ENCODE data around the gene NAV2.

NAV2 gene

DNA sequence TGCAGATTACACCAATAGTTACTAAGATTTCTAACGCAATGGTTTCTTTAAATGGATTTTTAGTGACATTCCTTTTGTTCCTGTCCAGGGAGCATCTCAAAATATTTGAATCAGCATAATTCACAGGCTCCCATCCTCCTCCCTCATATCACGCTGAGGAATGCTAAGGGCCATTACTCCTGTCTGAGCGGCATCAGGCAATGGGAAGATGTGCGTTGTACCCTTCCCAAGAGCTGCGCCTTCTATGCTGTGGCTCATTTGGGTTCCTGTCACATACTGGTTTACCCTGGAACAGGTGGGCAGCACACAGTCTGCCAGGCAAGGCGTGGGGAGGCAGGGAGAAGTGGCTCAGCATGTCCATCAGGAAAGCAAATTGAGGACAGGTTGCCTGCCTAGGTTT is 325.8 kb downstream of the NAV2 start:
- DNase-seq (ENCODE audit: low read depth in 2 of 2), result no peak

DNA sequence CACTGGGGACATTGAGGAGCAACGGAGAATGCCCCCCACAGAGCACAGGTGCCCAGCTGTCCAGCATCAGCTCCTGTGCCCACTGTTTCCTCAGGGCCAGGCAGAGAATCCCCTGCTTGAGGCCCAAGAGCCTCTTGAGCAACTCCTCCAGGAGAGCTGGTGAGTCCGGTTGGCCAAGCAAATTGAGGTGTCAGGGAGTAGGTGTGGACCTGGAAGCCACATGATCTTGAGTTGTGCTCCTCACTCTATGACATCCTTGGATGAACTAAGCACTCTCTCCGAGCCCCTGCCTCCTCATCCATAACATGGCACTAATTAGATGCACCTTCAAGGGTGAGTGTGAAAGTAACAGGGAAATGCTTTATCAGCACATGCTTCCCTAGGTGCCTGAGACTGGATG is 326.3 kb downstream of the NAV2 start:
- no peak for DNase-seq (ENCODE audit: low read depth in 2 of 2)

DNA sequence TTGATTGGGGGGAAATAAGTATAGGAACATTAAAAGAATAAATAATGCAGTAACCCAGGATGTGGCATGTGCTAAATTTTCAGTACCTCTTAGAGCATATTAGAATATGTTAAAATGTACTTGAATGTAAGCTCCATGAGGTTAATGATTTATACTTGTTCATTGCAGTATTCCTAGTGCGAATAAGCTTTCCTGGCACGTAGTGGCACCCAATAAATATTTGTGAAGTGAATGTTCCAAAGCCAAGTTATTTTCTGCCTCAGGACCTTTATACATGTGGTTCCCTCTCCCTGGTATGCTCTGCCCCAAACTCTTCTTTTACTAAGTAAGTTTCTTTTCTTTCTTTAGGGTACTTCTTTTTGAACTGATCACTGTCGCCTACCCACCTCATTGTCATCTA is 328.9 kb downstream of the NAV2 start:
- no peak for DNase-seq (ENCODE audit: low read depth in 2 of 2)

DNA sequence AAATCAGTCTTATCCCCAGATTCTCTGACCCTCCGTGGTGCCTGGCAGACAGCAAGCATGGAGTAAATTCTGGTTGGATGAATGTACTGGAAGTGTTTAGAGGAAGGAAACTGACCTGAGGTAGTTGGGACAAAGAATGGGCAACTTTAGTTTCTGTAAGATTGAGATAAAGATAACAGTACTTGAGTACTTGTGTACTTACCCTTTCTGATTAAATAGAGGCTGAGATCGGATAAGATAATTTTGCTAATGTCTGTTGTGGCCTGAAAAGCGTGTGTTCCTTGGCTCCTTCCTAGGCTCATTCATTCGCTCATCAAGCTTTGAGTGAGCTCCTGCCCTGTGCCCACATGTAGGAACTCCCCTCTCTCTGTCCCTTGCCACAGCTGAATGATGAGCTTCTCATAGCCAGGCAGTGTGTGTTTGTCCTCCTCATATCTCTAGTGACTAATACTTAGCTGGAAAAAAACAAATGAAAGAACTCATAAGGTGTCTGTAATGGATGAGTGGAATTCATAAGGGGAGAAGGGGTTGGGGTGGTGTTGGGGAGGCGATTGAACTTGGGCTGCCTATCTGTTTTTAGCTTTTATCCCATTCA is 329.5 kb downstream of the NAV2 start:
- no peak for DNase-seq (ENCODE audit: low read depth in 2 of 2)

DNA sequence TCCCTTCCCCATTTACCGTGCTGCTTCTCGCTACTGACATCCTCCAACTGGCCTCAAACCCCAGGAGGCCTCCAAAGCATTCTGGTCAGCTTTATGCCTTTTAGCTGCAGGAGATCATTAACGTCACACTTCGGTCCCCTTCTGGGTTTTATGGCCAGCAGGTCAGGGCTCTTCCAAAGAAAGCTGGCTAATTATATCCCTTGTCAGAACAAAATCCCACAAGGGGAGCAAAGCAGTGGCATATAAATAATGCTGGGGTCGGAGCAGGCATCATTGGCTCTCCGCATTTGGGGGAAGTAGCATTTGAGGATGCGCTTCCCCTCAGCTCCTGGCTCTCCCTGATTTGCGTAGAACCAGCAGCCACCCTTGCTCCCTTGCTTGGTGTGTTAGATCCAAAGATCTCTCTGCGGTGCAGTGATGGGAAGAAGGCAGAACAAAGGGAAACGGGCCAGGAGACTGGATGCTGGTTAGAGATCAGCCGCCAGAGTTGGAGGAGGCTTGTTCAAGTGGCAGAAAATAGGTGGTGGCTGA is 330.2 kb downstream of the NAV2 start:
- no peak for DNase-seq (ENCODE audit: low read depth in 2 of 2)

DNA sequence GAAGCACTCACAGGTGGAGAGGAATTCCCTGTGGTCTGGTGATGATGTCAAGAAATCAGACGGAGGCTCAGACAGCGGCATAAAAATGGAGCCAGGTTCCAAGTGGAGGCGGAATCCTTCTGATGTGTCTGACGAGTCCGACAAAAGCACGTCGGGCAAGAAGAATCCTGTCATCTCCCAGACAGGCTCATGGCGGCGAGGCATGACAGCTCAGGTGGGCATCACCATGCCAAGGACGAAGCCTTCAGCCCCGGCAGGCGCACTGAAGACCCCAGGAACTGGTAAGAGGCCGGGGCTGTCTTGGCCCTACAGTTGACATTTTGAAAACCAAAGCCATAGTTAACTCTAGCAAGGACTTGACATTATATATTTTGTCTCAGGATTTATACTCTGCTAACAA is 331.4 kb downstream of the NAV2 start:
- no peak for DNase-seq (ENCODE audit: low read depth in 2 of 2)

DNA sequence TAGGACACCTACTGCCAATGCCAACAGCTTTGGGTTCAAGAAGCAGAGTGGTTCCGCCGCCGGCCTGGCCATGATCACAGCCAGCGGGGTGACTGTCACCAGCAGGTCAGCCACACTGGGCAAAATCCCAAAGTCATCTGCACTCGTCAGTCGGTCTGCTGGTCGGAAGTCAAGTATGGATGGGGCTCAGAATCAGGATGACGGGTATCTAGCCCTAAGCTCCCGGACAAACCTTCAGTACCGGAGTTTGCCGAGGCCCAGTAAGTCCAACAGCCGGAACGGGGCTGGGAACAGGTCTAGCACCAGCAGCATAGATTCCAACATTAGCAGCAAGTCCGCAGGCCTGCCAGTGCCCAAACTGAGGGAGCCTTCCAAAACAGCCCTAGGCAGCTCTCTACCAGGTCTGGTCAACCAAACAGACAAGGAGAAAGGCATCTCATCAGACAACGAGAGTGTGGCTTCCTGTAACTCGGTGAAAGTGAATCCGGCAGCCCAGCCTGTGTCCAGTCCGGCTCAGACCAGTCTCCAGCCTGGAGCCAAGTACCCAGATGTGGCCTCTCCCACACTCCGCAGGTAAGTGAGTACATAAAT is 332.6 kb downstream of the NAV2 start:
- no peak for DNase-seq (ENCODE audit: low read depth in 2 of 2)

DNA sequence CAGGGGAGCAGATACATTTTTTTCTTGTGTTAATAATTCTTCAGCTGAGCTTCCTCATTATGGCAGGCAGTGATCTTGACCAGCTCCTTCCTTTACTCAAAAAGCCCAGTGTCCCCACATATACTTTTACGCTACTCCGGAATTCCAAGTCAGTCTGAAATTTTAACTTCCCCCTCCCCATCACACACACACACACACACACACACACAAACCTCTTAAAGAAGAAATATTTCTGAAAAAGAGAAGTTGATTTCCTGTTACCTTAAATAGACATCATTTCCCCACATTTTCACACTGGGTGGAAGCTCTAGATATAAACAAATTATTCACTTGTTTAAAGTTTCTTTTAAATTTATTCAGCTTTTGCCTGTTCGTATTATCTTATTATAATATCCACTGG is 333.8 kb downstream of the NAV2 start:
- no peak for DNase-seq (ENCODE audit: low read depth in 2 of 2)

DNA sequence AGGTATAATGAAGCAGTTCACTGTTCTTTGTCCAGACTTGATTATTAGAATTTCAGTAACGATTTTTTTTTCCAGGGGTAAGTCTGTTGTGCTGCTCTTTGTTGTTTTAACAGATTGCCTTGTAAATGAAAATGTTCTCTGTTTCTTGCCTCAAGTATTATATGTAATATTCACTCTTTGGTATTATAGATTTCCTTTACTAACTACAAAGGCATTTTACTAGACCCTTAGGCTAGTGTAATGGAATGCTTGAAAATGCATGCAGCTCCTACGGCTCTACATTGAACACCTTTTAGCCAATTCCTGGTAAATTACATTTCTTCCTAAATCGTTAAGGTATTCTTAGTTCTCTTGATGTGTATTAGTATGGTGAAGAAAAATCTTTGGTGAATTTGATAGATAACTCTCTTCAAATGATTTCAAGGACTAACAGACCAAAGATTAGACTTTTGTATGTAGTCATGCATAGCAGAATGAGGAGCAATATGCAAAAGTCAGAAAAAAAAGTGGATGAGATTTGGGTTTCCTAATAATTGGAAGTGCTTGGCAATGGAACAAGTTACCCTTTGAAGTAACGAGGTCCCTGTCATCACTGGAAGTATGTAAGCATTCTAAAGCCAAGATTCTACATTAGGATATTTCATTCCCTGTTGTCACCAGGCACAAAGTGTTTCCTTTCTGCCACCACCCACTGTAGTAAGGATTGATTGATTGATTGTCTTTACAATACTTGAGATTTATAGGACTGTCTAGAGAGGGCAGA is 334.6 kb downstream of the NAV2 start:
- DNase-seq (ENCODE audit: low read depth in 2 of 2), result no peak

DNA sequence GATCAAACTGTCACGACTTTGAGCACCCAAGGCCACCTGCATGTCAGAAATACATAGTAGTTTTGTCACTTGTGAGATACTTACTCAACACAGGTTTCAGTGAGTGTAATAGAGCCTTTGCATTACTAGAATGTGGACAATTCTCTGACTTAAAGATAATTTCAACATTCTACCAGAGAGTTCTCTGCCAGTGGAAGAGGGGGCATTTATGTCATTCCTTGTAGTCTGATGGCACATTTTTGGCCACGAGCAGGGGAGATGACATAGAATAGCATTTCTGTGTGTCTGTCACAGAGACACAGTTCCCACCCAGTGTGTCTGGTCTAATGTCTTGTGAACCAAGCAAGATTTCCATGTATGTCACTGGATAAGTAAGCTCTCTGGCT is 335.1 kb downstream of the NAV2 start:
- DNase-seq (ENCODE audit: low read depth in 2 of 2), result no peak

DNA sequence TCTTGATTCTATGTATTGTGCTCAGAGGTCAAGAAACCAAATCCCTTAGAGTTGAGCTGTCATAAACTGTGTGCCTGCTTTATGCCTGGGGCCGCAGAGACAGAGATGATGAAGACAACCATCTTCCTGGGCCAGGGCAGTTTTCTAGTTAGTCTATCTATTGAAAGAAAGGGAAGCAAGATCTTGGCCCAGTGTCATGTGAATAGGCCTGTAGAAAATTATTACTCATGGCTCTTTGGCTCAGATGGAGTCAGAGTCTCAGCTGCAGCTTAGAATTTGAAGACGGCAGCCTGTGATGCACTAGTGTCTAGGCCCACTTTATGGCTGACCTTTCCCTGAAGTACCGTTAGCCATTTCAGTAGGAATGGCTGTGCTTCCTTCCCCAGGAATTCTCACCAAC is 335.6 kb downstream of the NAV2 start:
- DNase-seq (ENCODE audit: low read depth in 2 of 2), result no peak

DNA sequence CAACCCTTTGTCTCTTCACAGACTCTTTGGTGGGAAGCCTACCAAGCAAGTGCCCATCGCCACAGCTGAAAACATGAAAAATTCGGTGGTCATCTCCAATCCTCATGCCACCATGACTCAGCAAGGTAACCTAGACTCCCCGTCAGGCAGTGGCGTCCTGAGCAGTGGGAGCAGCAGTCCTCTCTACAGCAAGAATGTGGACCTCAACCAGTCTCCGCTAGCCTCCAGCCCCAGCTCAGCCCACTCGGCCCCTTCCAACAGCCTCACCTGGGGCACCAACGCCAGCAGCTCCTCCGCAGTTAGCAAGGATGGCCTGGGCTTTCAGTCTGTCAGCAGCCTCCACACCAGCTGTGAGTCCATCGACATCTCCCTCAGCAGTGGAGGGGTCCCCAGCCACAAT is 336.1 kb downstream of the NAV2 start:
- no peak for DNase-seq (ENCODE audit: low read depth in 2 of 2)

DNA sequence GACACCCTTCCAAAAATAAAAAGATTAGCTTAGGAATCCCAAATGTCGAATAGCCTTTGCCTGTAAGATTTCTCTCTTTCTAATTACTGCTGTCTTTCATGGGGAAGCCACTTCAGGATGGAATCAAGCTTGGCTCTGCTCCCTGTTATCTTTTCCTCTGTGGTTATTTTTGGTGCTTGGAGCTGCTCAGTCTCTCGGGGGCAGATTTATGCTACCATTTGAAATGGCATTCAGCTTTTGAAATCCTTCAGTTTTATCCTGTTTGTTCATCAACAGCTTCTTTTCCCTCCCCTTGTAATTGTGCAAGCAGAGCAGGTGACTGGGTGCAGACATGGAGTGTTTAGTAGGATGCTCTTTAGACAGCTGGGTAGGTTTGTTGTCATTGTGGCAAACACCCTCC is 336.6 kb downstream of the NAV2 start:
- no peak for DNase-seq (ENCODE audit: low read depth in 2 of 2)

DNA sequence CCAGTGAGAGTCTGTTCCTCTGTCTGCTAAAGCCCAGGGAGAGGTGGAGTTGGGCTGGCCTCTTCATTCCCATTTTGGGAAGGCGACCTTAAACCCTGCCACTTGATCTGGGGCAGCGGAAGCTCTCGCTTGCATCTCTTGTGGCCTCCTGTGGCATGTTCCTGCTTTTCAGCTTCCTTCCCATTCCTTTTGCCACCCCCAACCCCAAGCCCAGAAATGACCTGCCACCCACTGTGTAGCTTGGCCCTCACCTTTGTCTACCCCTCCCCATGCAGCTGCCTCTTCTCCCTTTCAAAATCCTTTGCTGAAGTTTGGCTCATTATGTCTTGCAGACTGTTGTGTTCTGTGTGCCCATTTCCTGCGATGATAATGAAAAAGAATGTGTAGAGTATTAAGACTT is 337.4 kb downstream of the NAV2 start:
- no peak for DNase-seq (ENCODE audit: low read depth in 2 of 2)

DNA sequence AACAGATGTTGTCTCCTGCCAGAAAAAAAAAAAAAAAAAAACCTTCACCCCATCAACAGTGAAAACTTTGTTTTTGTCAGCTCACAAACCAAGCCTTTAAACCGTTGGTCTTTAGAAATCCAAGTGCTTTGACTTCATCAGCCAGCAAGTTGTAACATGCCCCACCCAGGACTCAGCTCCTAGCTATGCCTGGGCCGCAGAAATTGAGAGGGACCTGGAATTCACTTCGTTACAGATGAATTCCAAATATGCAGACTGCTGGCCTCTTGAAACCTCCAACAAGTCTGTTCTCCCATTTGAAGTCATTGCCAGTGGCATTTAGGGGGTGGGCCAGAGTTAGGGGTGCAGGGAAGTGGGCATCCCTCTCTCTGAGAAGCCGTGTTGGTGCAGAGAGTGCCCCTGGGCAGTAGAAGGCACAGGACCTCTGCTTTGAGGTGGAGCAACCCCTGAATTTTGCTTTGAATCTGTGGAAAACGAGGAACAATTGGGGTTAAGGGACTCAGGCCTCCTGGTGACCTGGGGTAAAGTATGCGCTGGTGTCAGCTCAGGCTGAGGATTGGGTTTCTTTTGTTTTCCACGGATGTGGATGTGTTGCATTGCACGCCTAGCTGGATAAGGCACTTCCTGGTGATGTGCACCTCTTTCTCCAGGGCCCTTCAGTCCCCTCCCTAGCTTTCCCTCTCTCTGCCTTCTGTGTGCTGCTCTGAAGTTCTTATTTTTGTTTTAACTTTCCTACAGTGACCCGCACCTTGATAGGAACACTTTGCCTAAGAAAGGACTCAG is 338.1 kb downstream of the NAV2 start:
- DNase-seq (ENCODE audit: low read depth in 2 of 2), result no peak

DNA sequence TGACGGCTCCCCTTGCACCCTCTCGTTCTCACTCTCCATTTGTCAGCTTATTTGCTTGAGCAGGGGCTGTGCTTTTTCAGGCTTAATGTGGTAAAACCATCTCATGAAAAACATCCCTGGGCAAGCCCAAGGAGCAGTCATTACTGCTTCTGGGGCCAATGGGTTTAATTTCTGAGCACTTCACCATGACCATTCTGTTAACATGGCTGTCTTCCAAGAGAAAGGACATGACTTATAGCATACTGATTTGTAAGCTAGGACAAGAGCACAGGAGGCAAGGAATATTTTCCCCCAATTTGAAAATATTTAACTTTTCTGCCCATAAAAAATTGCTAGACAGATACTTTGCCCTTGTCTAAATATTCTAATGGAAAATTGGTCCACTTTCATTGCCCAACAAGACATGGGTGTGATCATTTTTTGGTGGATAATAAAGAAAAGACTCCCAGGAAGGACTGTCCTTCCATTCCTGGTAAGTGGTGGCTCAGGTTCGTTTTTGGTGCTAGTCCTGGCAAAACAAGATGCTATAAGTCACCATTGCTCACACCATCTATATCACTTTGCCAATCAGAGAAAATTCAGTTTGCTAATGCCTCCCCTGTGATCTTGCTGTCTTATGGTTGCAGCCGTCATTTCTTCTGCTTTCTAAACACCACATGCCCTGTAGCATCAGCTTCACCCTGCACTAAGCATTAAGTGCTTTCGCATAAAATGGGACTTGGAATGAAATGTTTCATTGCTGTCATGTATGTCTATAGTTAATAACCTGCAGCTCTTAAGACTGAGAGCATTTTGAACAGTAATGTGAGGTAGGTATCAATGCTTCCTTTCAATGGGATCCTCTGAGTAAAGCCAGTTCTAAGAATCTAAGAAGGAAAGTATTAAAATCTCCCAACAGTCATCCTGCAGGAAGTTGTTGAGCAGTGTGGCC is 339.1 kb downstream of the NAV2 start:
- no peak for DNase-seq (ENCODE audit: low read depth in 2 of 2)

DNA sequence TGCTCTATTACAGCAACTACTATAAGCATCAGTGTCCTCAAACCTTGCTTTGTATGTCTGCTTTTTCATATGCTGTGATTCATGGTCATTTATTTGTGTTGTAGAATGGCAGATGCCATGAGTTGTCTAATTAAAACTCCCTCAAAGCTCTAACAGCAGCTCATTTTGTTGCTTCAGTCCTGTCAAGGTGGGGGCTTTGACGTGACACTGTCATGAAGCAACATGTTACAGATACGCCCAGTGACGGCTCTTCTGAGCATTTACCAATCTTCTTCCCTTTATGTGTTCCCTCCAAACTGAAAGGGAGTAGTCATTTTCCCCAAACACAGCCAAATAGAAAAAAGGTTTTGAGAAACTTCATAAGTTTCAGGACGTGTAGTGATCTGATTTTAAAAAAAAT is 340.9 kb downstream of the NAV2 start:
- no peak for DNase-seq (ENCODE audit: low read depth in 2 of 2)

DNA sequence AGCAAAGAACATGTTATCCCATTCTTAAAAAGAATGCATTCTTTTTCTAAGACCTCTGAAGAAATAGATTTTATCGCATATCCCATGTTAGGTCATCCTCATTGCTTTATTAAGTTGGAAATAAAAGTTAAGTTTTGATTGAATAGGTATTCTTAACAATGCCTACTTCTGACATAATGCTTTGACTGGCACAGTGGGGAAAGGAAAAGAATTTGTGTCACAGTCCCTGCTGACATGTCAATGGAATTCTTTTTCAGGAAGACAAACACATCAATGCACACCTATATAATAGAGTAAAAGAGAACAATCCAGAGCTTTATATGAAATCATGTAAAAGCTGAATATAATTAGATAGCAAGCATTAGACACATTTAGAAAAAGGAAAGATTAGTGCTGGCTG is 341.9 kb downstream of the NAV2 start:
- no peak for DNase-seq (ENCODE audit: low read depth in 2 of 2)

DNA sequence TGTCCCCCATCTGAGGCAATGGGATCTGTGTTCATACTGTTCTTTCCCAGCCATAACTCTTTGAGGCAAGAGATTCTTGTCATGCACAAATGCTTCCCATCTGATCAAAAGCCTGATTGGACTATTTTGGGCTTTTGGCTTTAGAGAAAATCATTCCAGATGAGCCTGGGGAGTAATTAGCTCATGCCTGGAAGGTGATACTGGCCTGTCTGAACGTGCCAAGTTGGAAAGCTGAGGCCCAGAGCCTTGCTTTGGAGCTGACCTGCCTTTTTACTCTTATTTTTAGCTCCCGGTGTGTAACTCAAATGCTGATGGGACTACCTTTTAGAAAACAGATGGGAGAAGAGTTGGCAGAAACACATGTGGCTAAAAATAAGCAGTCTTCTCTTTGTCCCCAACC is 342.7 kb downstream of the NAV2 start:
- DNase-seq (ENCODE audit: low read depth in 2 of 2), result no peak

DNA sequence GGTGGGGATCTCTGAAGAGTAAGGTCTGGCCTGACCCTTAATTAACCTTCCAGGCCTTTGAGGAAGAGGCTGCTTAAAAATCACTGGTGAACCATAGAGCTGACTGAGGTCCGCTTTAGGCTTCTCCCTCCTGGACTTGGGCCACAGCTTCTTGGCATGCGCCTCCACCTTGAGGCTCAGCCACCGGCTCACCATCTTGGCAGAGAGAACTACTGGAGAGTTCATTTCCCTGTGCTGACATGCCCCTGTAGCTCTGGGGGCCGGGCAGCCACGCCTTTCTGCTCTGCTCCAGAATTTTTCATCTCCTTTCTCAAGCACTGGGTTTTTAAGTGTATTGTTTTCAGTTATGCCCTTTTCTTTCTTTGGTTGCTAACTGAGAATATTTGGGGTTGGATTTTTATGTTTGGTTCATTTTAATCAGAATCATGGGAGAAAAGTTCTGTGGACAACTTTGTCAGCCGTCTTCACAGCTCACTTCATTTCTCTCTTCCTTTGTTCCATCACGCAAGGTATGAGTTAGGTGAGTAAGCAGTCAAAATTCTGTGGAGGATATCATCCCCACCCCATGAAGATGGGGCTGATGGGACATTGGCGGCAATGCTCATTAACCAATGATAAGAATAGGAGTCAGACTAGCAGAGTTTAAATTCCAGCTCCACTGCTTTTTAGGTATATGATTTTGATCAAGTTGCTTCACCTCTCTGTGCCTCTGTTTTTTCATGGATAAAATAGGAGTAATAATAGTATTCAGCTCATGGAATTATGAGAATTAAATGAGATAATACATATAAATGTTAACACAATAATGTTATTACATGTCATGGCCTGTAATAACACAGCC is 343.7 kb downstream of the NAV2 start:
- no peak for DNase-seq (ENCODE audit: low read depth in 2 of 2)
